Stimulated activated CD4-positive, alpha-beta T cell treated with anti-CD3 and anti-CD28 coated beads, Interleukin-4, amount 100 ng/mL, for 48 hours (primary cell): ENCODE results near the gene PELI2.

Source experiments
- DNase-seq, 2 donors: peaks; one replicate each; pipeline ENCODE4 v3.0.0-alpha.2; 2020; ENCODE audit warnings: low read depth in 2 of 2

PELI2 gene

GRCh38 chr14:56205881-56206280 lies 87.7 kb downstream of the PELI2 start:
- no peak for DNase-seq

GRCh38 chr14:56206596-56206995 lies 88.4 kb downstream of the PELI2 start:
- no peak for DNase-seq

- no peak for DNase-seq
Measured at GRCh38 chr14:56207626-56208292, 89.5 kb downstream of the PELI2 start.

GRCh38 chr14:56208520-56208919 lies 90.3 kb downstream of the PELI2 start:
- no peak for DNase-seq

GRCh38 chr14:56210571-56210970 lies 92.4 kb downstream of the PELI2 start:
- no peak for DNase-seq

GRCh38 chr14:56211084-56211483 lies 92.9 kb downstream of the PELI2 start:
- no peak for DNase-seq

- DNase-seq: no peak
Measured at GRCh38 chr14:56211844-56212243, 93.6 kb downstream of the PELI2 start.

- no peak for DNase-seq
Measured at GRCh38 chr14:56212521-56212920, 94.3 kb downstream of the PELI2 start.

GRCh38 chr14:56213306-56213705 lies 95.1 kb downstream of the PELI2 start:
- no peak for DNase-seq

- no peak for DNase-seq
Measured at GRCh38 chr14:56215180-56215579, 97.0 kb downstream of the PELI2 start.

- no peak for DNase-seq
Measured at GRCh38 chr14:56216626-56217379, 98.6 kb downstream of the PELI2 start.

GRCh38 chr14:56217380-56218045 lies 99.3 kb downstream of the PELI2 start:
- DNase-seq: no peak

- DNase-seq: no peak
Measured at GRCh38 chr14:56219666-56220413, 101.6 kb downstream of the PELI2 start.

- no peak for DNase-seq
Measured at GRCh38 chr14:56221382-56222128, 103.3 kb downstream of the PELI2 start.

- DNase-seq: no peak
Measured at GRCh38 chr14:56224229-56224628, 106.0 kb downstream of the PELI2 start.

GRCh38 chr14:56224691-56225681 lies 106.8 kb downstream of the PELI2 start:
- DNase-seq: no peak

- no peak for DNase-seq
Measured at GRCh38 chr14:56235388-56235787, 117.2 kb downstream of the PELI2 start.

GRCh38 chr14:56237398-56237797 lies 119.2 kb downstream of the PELI2 start:
- DNase-seq: no peak

GRCh38 chr14:56241461-56241860 lies 123.2 kb downstream of the PELI2 start:
- DNase-seq: no peak

- no peak for DNase-seq
Measured at GRCh38 chr14:56243110-56243509, 124.9 kb downstream of the PELI2 start.
